ENCODE results near the gene CPVL.

DNA sequence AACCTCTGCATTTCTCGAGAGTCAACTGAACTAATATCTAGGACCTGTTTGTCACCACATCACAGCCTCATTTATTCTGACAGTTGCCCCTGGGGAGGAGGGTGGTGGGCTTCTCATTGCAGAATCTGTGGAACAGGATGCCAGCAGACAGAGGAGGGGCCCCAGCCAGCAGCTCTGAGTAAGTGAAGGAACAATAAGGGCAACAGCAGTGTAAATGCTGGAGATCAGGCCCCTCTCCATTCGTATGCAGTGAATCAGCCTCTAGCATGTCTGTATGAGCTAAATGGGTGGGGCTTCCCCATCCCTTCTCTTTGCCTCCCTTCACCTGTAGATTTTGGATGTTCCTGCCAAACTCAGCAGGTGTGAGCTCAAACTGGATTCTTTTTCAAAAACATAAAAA, 7.7 kb upstream of the CPVL start:
- TF ChIP-seq, protein P1, sequence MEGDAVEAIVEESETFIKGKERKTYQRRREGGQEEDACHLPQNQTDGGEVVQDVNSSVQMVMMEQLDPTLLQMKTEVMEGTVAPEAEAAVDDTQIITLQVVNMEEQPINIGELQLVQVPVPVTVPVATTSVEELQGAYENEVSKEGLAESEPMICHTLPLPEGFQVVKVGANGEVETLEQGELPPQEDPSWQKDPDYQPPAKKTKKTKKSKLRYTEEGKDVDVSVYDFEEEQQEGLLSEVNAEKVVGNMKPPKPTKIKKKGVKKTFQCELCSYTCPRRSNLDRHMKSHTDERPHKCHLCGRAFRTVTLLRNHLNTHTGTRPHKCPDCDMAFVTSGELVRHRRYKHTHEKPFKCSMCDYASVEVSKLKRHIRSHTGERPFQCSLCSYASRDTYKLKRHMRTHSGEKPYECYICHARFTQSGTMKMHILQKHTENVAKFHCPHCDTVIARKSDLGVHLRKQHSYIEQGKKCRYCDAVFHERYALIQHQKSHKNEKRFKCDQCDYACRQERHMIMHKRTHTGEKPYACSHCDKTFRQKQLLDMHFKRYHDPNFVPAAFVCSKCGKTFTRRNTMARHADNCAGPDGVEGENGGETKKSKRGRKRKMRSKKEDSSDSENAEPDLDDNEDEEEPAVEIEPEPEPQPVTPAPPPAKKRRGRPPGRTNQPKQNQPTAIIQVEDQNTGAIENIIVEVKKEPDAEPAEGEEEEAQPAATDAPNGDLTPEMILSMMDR (IDR thresholded peaks at IDR 0.05), result no peak
- TF ChIP-seq EP300 (IDR thresholded peaks at IDR 0.05) (no peak), POLR2A (IDR thresholded peaks at IDR 0.05) (no peak)

All from tibial nerve (tissue), 4 donors.